HCT116 (cell line): ENCODE results near the gene SCOC. TPM values are rescaled to one million over a fixed set of nuclear protein-coding genes. Genes with fewer than 3 reads are reported as not detected.

ENCODE experiments used
- ATAC-seq: fragments of 200-7000 bp; cut with Tn5 transposase; 2 replicates; pipeline ENCODE4 v1.9.1; 2020; ENCODE audit warnings: mild to moderate bottlenecking, moderate library complexity
- BruUV-seq: library from RNA; stranded (reverse); fragments of 400-500 nt; replicated peaks from 2 replicates; lab custom pipeline; 2021; lab: Mats Ljungman, UMichigan
- CTCF ChIA-PET: fragments of 300-600 bp; sonication (Branson Sonifier 250); formaldehyde crosslinking; loops from one replicate; lab custom pipeline; 2021; ENCODE audit warnings: antibody characterized with exemption; lab: Charles Lee
- POLR2A ChIA-PET: fragments of 300-600, 350-600 bp; sonication (Branson Sonifier 250); formaldehyde crosslinking; loops from one replicate; lab custom pipeline; 2021; ENCODE audit warnings: antibody characterized with exemption; lab: Charles Lee
- RAD21 ChIA-PET, 2 experiments: fragments of 300-600 bp; sonication (Branson Sonifier 250); formaldehyde crosslinking; loops; one replicate each; lab custom pipeline; 2023; ENCODE audit warnings: low total read pairs in 2 of 2; ENCODE audit not compliant: uncharacterized antibody in 2 of 2, unreplicated experiment in 2 of 2, low non-redundant PET in 1 of 2; lab: Charles Lee
- DNase-seq: peaks from one replicate; pipeline ENCODE4 v3.0.0-alpha.2; 2010; ENCODE audit warnings: low read depth, low spot score
- H2AFZ ChIP-seq: fragments of 200-600 bp; shearing (Covaris generic), sonication (generic); 2 replicates; pipeline ENCODE4 v1.6.1; 2017; ENCODE audit warnings: low read depth, mixed run types, mixed read lengths, antibody characterized with exemption, low read length; ENCODE audit not compliant: poor library complexity, severe bottlenecking
- H3K27ac ChIP-seq: 2 replicates; pipeline ENCODE4 v1.5.1; 2012; ENCODE audit warnings: low read depth, low read length
- H3K27me3 ChIP-seq: fragments of 200-600 bp; sonication (generic); 2 replicates; pipeline ENCODE4 v1.6.1; 2016; ENCODE audit warnings: mixed run types, low read length, mixed read lengths; ENCODE audit not compliant: insufficient read depth
- H3K36me3 ChIP-seq, 2 experiments: fragments of 200-500 bp in 1 of 2; fragments of 200-600 bp in 1 of 2; sonication (Bioruptor generic) in 1 of 2; sonication (generic) in 1 of 2; 2 replicates each; pipeline versions ENCODE4 v1.5.1 to v1.6.1; 2014 to 2016; ENCODE audit warnings: low read length in 2 of 2, inconsistent platforms in 1 of 2, mixed read lengths in 1 of 2, mixed run types in 1 of 2; ENCODE audit not compliant: insufficient read depth in 2 of 2, control insufficient read depth in 1 of 2
- H3K4me1 ChIP-seq, 2 experiments: fragments of 200-600 bp in 1 of 2; sonication (generic) in 1 of 2; 2 replicates each; pipeline versions ENCODE4 v1.5.1 to v1.6.1; 2012 to 2017; ENCODE audit warnings: low read length in 2 of 2, inconsistent platforms in 1 of 2, mild to moderate bottlenecking in 1 of 2, mixed read lengths in 1 of 2, mixed run types in 1 of 2, moderate library complexity in 1 of 2; ENCODE audit not compliant: insufficient read depth in 2 of 2, control insufficient read depth in 1 of 2
- H3K4me2 ChIP-seq: fragments of 200-600 bp; sonication (generic); 2 replicates; pipeline ENCODE4 v1.6.1; 2017; ENCODE audit warnings: mixed run types, low read length, mixed read lengths
- H3K4me3 ChIP-seq, 2 experiments: fragments of 200-600 bp in 1 of 2; sonication (generic) in 1 of 2; replicated peaks in 1 of 2; 2 replicates each; pipeline ENCODE4 v1.5.1; 2011 to 2016; ENCODE audit warnings: low read length in 2 of 2, control low read depth in 1 of 2, low read depth in 1 of 2, mild to moderate bottlenecking in 1 of 2, mixed read lengths in 1 of 2, mixed run types in 1 of 2
- H3K79me2 ChIP-seq: fragments of 200-600 bp; sonication (generic); 2 replicates; pipeline ENCODE4 v1.6.1; 2017; ENCODE audit warnings: mild to moderate bottlenecking, mixed run types, low read length, moderate library complexity, mixed read lengths; ENCODE audit not compliant: insufficient read depth
- H3K9ac ChIP-seq: fragments of 200-600 bp; sonication (generic); 2 replicates; pipeline ENCODE4 v1.6.1; 2016; ENCODE audit warnings: low read length, mixed read lengths
- H3K9me2 ChIP-seq: fragments of 200-600 bp; sonication (generic), shearing (Covaris generic); 2 replicates; pipeline ENCODE4 v1.6.1; 2017; ENCODE audit warnings: mixed run types, mild to moderate bottlenecking, moderate library complexity; ENCODE audit not compliant: insufficient read depth
- H3K9me3 ChIP-seq, 2 experiments: fragments of 200-500 bp in 1 of 2; fragments of 200-600 bp in 1 of 2; sonication (Bioruptor generic) in 1 of 2; sonication (generic) in 1 of 2; 2 replicates each; pipeline ENCODE4 v1.6.1; 2014 to 2017; ENCODE audit warnings: low read length in 2 of 2, mixed read lengths in 2 of 2, inconsistent platforms in 1 of 2, low read depth in 1 of 2, mild to moderate bottlenecking in 1 of 2, mixed run types in 1 of 2, moderate library complexity in 1 of 2; ENCODE audit not compliant: control insufficient read depth in 1 of 2, insufficient read depth in 1 of 2
- H4K20me1 ChIP-seq: fragments of 200-600 bp; sonication (generic), shearing (Covaris generic); 2 replicates; pipeline ENCODE4 v1.6.1; 2017; ENCODE audit warnings: mixed run types, mild to moderate bottlenecking, moderate library complexity; ENCODE audit not compliant: insufficient read depth
- ATF3 ChIP-seq: IDR thresholded peaks from 2 replicates; pipeline ENCODE4 v1.6.1; 2012
- CBX3 ChIP-seq: IDR thresholded peaks from 2 replicates; pipeline ENCODE4 v1.6.1; 2012; ENCODE audit warnings: low read depth
- CEBPB ChIP-seq: IDR thresholded peaks from 2 replicates; pipeline ENCODE4 v1.6.1; 2012; ENCODE audit warnings: low read depth
- EGR1 ChIP-seq: IDR thresholded peaks from 2 replicates; pipeline ENCODE4 v1.6.1; 2012; ENCODE audit warnings: low read depth
- ELF1 ChIP-seq: IDR thresholded peaks from 2 replicates; pipeline ENCODE4 v1.6.1; 2012; ENCODE audit warnings: low read depth, borderline replicate concordance
- EZH2 ChIP-seq: fragments of 200-600 bp; sonication (generic); IDR thresholded peaks from 2 replicates; pipeline ENCODE4 v1.6.1; 2017; ENCODE audit warnings: antibody characterized with exemption, mixed run types
- EZH2phosphoT487 ChIP-seq: fragments of 200-600 bp; IDR thresholded peaks from 2 replicates; pipeline ENCODE4 v1.6.1; 2018; ENCODE audit warnings: antibody characterized with exemption, borderline replicate concordance
- POLR2A ChIP-seq: IDR thresholded peaks from 2 replicates; pipeline ENCODE4 v1.7.0; 2011; ENCODE audit warnings: borderline replicate concordance; ENCODE audit not compliant: insufficient read depth, insufficient read length; ENCODE audit errors: extremely low read depth
- RAD21 ChIP-seq: IDR thresholded peaks from 2 replicates; pipeline ENCODE4 v1.6.1; 2012; ENCODE audit warnings: low read depth, mild to moderate bottlenecking
- SRF ChIP-seq: IDR thresholded peaks from 2 replicates; pipeline ENCODE4 v1.6.1; 2012; ENCODE audit warnings: low read depth
- ZFX ChIP-seq: fragments of 450-650 bp; IDR thresholded peaks from 2 replicates; pipeline ENCODE4 v1.6.1; 2017
- ZNF274 ChIP-seq: fragments of 200-500 bp; sonication (Bioruptor generic); IDR thresholded peaks from 2 replicates; pipeline ENCODE4 v1.6.1; 2014; ENCODE audit warnings: mild to moderate bottlenecking, low read depth, low read length, inconsistent platforms
- intact Hi-C: fragments of 100-400 bp; cut with micrococcal nuclease; formaldehyde crosslinking; loops from 2 replicates; pipeline ENCODE4 v1.10.0; 2022
- total RNA-seq: library from RNA; stranded (reverse); gene quantifications from one replicate; pipeline ENCODE4 v1.2.1, GENCODE V29; 2021; ENCODE audit not compliant: unreplicated experiment
- TF ChIP-seq, protein P1 (sequence below): IDR thresholded peaks from 2 replicates; pipeline ENCODE4 v1.6.1; 2011; ENCODE audit warnings: mild to moderate bottlenecking, low read length, moderate library complexity; ENCODE audit not compliant: insufficient replicate concordance; ENCODE audit errors: extremely low read depth
- TF ChIP-seq, protein P2 (sequence below): IDR thresholded peaks from 2 replicates; pipeline ENCODE4 v1.6.1; 2012; ENCODE audit warnings: low read depth

SCOC gene
- total RNA-seq, 1 experiment from 2014 or later, result 52.2 TPM

DNA sequence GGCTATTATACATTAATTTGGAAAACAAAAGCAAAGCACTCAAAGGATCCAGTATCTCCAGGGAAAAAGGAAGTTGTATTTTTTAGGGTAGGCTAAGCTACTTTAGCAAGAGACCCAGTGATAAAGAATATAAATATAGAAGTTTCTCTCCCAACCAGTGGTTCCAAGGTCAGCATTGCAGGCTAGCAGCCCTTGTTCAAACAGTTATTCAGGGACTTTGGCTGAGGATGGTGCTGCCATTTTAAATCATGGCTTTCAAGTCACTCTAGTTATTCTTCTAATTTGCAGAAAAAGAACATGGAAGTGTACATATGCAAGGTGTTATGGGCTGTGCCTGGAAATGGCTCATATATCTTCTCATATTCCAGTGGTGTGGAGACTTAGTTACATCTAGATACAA lies 9.3 kb downstream of the SCOC start:
- intact Hi-C loops, result no loop called here
- CTCF ChIA-PET, result no interaction called here

DNA sequence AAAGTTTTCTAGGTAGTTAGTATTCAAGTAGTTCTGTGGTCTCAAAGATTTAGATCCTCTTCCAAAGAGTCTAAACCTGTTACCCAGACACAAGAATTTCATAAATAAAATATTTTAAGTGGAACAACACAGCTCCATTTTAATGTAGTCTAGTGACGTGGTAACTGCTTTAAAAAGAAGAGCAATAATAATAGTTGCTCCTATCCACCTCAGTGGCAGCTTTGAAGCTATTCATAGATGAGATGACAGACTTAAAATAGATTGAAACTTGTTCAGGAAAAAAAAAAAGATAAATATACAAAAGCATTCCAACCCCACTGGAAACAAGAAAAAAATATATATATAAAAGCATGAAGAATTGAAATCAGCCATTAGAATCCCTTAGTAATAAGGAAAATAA lies 14.6 kb downstream of the SCOC start:
- Histone ChIP-seq H3K79me2 (no peaks in the 10 kb centered on the region), H3K9ac (no peak overlapping the region), H3K4me1 (no peaks in the 10 kb centered on the region), H3K4me3 (no peak overlapping the region), H3K9me3 (no peaks in the 10 kb centered on the region), H2AFZ (no peak overlapping the region), H3K27me3 (no peaks in the 10 kb centered on the region), H3K27ac (no peak overlapping the region), H3K4me2 (no peak overlapping the region), H3K9me2 (no peaks in the 10 kb centered on the region), H3K36me3 (no peaks in the 10 kb centered on the region), H4K20me1 (no peaks in the 10 kb centered on the region)
- intact Hi-C loops, result no loop called here
- ATAC-seq, result no peak
- DNase-seq, result no peak
- no TSS peak for BruUV-seq
- TF ChIP-seq CEBPB, result no peak
- no peak for TF ChIP-seq POLR2A
- no peak for TF ChIP-seq CBX3
- TF ChIP-seq, protein P1, sequence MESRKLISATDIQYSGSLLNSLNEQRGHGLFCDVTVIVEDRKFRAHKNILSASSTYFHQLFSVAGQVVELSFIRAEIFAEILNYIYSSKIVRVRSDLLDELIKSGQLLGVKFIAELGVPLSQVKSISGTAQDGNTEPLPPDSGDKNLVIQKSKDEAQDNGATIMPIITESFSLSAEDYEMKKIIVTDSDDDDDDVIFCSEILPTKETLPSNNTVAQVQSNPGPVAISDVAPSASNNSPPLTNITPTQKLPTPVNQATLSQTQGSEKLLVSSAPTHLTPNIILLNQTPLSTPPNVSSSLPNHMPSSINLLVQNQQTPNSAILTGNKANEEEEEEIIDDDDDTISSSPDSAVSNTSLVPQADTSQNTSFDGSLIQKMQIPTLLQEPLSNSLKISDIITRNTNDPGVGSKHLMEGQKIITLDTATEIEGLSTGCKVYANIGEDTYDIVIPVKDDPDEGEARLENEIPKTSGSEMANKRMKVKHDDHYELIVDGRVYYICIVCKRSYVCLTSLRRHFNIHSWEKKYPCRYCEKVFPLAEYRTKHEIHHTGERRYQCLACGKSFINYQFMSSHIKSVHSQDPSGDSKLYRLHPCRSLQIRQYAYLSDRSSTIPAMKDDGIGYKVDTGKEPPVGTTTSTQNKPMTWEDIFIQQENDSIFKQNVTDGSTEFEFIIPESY, result no peak
- TF ChIP-seq ZFX, result no peak
- no peak for TF ChIP-seq EGR1
- no peak for TF ChIP-seq ATF3
- TF ChIP-seq EZH2phosphoT487, result no peak
- TF ChIP-seq, protein P2, sequence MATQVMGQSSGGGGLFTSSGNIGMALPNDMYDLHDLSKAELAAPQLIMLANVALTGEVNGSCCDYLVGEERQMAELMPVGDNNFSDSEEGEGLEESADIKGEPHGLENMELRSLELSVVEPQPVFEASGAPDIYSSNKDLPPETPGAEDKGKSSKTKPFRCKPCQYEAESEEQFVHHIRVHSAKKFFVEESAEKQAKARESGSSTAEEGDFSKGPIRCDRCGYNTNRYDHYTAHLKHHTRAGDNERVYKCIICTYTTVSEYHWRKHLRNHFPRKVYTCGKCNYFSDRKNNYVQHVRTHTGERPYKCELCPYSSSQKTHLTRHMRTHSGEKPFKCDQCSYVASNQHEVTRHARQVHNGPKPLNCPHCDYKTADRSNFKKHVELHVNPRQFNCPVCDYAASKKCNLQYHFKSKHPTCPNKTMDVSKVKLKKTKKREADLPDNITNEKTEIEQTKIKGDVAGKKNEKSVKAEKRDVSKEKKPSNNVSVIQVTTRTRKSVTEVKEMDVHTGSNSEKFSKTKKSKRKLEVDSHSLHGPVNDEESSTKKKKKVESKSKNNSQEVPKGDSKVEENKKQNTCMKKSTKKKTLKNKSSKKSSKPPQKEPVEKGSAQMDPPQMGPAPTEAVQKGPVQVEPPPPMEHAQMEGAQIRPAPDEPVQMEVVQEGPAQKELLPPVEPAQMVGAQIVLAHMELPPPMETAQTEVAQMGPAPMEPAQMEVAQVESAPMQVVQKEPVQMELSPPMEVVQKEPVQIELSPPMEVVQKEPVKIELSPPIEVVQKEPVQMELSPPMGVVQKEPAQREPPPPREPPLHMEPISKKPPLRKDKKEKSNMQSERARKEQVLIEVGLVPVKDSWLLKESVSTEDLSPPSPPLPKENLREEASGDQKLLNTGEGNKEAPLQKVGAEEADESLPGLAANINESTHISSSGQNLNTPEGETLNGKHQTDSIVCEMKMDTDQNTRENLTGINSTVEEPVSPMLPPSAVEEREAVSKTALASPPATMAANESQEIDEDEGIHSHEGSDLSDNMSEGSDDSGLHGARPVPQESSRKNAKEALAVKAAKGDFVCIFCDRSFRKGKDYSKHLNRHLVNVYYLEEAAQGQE, result no peak
- no peak for TF ChIP-seq ELF1
- no peak for TF ChIP-seq RAD21
- no peak for TF ChIP-seq SRF
- ChIA-PET CTCF (no interaction called here), RAD21 (no interaction called here), POLR2A (no interaction called here)

More for the DNA sequence above, 9.3 kb downstream of the SCOC start:
- Histone ChIP-seq H2AFZ (no peak overlapping the region), H3K27ac (no peak overlapping the region), H4K20me1 (no peaks in the 10 kb centered on the region), H3K9me2 (no peaks in the 10 kb centered on the region), H3K4me2 (no peak overlapping the region), H3K9me3 (no peaks in the 10 kb centered on the region), H3K9ac (no peak overlapping the region), H3K79me2 (peaks cover 23% of the 10 kb centered on the region; the same call in 1 of the 2 replicates)
- no TSS peak for BruUV-seq
- ChIA-PET POLR2A (interaction anchor here (2.3 kb wide), 1 partner anchor 10 kb away, joined by 9 read pairs; the partner anchor contains the start of gene SCOC), RAD21 (no interaction called here)
- DNase-seq (no peak), ATAC-seq (no peak)
- TF ChIP-seq ATF3 (no peak), ZNF274 (no peak), CEBPB (no peak), CBX3 (no peak), EZH2 (no peak)
- TF ChIP-seq, all 23 proteins: peak for 0
- H3K4me3 ChIP-seq, result no peak overlapping the region
- no peaks in the 10 kb centered on the region for H3K4me1 ChIP-seq
- H3K27me3 ChIP-seq, result no peaks in the 10 kb centered on the region
- H3K36me3 ChIP-seq, result peaks cover 0 to 7% of the 10 kb centered on the region in 2 experiments; a peak in 1 of 4 replicates
